Stimulated activated CD4-positive, alpha-beta T cell treated with anti-CD3 and anti-CD28 coated beads, Interleukin-15, amount 100 ng/mL, for 1 hour (primary cell): Measurements from ENCODE around the gene IBTK.
"Not testable (repeated sequence)": the region's sequence is repeated elsewhere in the genome, so short reads cannot be mapped to it uniquely, and the experiment has no call there.

Source experiments
- DNase-seq, 2 donors: peaks; one replicate each; pipeline ENCODE4 v3.0.0-alpha.2; 2020; ENCODE audit warnings: low read depth in 1 of 2, low spot score in 1 of 2

The IBTK gene

GRCh38 chr6:82248273-82248735 lies 760 bp upstream of the IBTK start:
- DNase-seq: no peak

- peak in 1 of 2 donors; percentile 6 for DNase-seq
Observed at GRCh38 chr6:82246802-82247504, 591 bp downstream of the IBTK start.

- no peak for DNase-seq
Observed at GRCh38 chr6:82246370-82246769, 1.2 kb downstream of the IBTK start.

GRCh38 chr6:82245376-82245775 lies 2.2 kb downstream of the IBTK start:
- DNase-seq: no peak

GRCh38 chr6:82243884-82244283 lies 3.7 kb downstream of the IBTK start:
- no peak for DNase-seq

GRCh38 chr6:82240186-82240585 lies 7.4 kb downstream of the IBTK start:
- DNase-seq: no peak

GRCh38 chr6:82239597-82239996 lies 7.9 kb downstream of the IBTK start:
- DNase-seq: no peak

GRCh38 chr6:82237013-82237412 lies 10.5 kb downstream of the IBTK start:
- DNase-seq: no peak

GRCh38 chr6:82227770-82228169 lies 19.8 kb downstream of the IBTK start:
- DNase-seq: no peak

- no peak for DNase-seq
Observed at GRCh38 chr6:82220167-82220566, 27.4 kb downstream of the IBTK start.

GRCh38 chr6:82217018-82217586 lies 30.4 kb downstream of the IBTK start:
- no peak for DNase-seq

- no peak for DNase-seq
Observed at GRCh38 chr6:82216549-82216948, 31.0 kb downstream of the IBTK start.

GRCh38 chr6:82211326-82211725 lies 36.2 kb downstream of the IBTK start:
- DNase-seq: no peak

- DNase-seq: no peak
Observed at GRCh38 chr6:82208913-82209312, 38.6 kb downstream of the IBTK start.

- no peak for DNase-seq
Observed at GRCh38 chr6:82205930-82206392, 41.6 kb downstream of the IBTK start.

GRCh38 chr6:82204020-82204419 lies 43.5 kb downstream of the IBTK start:
- DNase-seq: no peak

- DNase-seq: no peak
Observed at GRCh38 chr6:82197784-82198183, 49.8 kb downstream of the IBTK start.

GRCh38 chr6:82197245-82197644 lies 50.3 kb downstream of the IBTK start:
- not testable (repeated sequence) for DNase-seq

- no peak for DNase-seq
Observed at GRCh38 chr6:82196161-82196560, 51.4 kb downstream of the IBTK start.

- no peak for DNase-seq
Observed at GRCh38 chr6:82195619-82196018, 51.9 kb downstream of the IBTK start.

- no peak for DNase-seq
Observed at GRCh38 chr6:82185948-82186535, 61.5 kb downstream of the IBTK start.

GRCh38 chr6:82183642-82184282 lies 63.8 kb downstream of the IBTK start:
- no peak for DNase-seq
